Fibroblast of pulmonary artery (primary cell): ENCODE data around the gene PLXNA4.

ENCODE experiments used
- DNase-seq: peaks from one replicate; pipeline ENCODE4 v3.0.0-alpha.2; 2010; ENCODE audit warnings: low read depth
- H3K4me3 ChIP-seq: replicated peaks from 2 replicates; pipeline ENCODE4 v1.5.1; 2011; ENCODE audit warnings: low read depth, mild to moderate bottlenecking, control low read depth, low read length, moderate library complexity
- TF ChIP-seq, protein P1 (sequence below): IDR thresholded peaks from 2 replicates; pipeline ENCODE4 v1.5.1; 2011; ENCODE audit warnings: mild to moderate bottlenecking, control low read depth, low read length, inconsistent platforms; ENCODE audit errors: missing control alignments

PLXNA4 gene

DNA sequence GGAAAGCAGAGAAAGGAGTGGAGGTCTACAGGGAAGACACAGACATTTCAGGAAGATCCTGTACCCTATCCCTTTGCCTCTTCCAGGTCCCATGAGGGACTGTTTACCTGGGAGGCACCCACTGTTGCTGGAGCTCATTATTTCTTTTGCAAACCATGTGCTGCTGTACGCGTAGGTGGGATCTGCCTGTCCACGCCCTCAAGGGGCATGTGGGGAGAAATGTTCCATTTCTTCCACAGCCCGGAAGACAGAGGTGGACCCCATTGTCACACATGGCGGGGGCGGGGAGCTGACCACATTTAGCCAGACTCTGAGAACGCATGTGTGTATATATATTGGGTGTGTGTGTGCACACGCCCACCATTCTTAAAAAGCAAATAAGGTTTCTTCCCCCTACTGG lies 2.0 kb downstream of the PLXNA4 start:
- TF ChIP-seq, protein P1, sequence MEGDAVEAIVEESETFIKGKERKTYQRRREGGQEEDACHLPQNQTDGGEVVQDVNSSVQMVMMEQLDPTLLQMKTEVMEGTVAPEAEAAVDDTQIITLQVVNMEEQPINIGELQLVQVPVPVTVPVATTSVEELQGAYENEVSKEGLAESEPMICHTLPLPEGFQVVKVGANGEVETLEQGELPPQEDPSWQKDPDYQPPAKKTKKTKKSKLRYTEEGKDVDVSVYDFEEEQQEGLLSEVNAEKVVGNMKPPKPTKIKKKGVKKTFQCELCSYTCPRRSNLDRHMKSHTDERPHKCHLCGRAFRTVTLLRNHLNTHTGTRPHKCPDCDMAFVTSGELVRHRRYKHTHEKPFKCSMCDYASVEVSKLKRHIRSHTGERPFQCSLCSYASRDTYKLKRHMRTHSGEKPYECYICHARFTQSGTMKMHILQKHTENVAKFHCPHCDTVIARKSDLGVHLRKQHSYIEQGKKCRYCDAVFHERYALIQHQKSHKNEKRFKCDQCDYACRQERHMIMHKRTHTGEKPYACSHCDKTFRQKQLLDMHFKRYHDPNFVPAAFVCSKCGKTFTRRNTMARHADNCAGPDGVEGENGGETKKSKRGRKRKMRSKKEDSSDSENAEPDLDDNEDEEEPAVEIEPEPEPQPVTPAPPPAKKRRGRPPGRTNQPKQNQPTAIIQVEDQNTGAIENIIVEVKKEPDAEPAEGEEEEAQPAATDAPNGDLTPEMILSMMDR = no peak

DNA sequence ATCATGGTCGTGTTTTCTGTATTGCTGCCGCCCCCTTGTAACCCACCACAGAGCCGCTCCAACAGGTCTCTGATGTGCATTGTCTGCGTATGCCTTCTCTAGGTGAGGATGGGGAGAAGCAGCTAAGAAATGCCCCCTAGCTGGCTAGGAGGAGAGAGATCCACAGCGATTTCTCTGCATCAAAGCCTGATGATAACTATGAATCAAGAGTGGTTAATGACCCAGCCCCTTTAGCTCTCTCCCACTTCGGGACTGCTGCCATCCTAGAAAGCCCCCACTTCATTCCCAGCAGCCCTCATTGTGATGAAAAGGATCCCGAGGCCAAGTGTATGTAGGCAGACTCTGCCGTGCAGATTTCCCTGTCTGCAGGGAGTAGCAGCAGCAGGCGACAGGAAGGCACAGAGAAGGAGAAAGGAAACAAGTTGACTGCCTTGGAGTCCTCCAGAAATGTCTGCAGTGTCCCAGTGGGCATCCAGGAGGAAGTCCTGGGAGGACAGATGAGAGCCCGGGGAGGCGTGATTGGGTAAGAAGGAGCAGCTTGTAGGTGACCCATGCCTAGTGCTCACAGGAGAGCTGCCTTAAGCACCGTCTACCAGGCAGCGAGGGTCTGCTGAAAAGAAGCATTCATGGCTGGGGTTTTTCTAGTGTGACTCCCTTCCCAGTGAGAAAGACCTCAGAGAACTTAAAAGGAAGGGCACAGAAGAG lies 2.9 kb downstream of the PLXNA4 start:
- no peak overlapping the region for H3K4me3 ChIP-seq
- no peak for DNase-seq
- TF ChIP-seq, protein P1 = no peak

More for the DNA sequence above, 2.0 kb downstream of the PLXNA4 start:
- no peak overlapping the region for H3K4me3 ChIP-seq
- no peak for DNase-seq

DNA sequence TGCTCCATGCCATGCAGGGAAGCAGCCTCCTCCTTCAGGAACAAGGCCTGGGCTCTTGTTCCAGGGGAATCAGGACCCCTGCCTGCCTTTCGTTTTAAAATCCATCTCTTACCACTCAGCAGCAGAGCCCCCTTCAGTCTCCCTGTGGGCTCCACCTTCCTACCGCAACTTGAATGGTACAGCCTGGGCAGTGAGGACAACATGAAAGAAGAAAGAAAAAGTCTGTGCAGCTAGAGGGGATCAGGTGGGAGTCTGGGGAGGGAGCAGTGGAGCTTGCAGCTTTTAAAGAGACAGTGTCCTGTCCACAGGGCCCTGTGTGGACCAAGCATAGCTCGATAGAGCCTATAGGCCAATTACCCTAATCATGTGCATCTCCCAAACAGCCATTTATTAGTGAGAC lies 3.7 kb downstream of the PLXNA4 start:
- DNase-seq = no peak
- TF ChIP-seq, protein P1 = no peak
- H3K4me3 ChIP-seq = no peak overlapping the region

DNA sequence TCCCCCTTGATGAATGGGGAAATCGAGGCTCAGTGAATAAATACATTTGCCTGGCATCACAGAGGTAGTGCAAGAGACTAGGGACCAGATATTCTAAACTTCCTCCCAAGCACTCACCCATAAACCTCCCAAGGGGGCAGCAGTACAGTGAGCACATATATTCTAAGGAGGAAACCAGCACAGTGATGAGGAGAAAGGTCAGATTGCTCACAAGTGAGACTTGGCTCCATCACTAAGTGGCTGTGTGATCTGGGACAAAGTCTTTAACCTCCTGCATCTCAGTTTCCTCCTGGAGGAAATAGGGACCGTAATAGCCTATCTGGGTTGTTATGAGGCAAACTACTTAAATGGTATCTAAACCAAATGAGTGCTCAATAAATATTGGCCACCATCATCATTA lies 4.3 kb downstream of the PLXNA4 start:
- H3K4me3 ChIP-seq = no peak overlapping the region
- no peak for DNase-seq
- TF ChIP-seq, protein P1 = no peak

DNA sequence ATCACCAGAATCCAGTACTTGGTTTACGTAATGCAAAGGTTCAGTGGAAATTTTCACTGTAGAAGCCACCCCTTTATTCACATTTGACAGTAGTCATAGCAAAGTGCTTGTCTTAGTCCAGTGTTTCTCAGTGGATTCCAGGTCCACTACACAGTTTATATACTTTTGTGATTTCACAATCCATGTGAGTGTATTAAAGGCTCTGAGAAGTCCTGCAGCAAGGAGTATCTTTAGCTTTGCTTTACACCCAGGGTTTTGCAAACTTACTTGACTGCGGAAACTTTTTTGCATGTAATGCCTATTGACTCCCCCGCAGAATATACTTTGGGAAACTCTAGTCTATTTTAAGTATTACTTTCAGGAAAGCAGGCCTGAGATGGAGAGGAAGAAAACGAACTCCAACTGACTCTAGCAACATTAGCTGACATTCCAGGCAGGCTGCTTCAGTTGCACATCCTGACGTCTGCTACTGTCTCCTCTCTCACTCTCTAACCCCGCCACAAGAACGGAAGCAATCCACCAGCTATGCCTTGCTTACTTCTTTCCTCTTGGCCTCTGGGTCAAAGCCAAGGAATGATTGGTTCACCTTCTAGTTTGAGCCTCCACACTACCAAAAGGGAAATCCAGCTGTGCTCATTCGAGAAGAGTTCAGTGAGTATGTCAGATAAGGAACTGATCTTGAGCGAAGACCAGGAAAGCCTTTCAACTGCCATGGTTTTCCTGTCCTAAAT lies 6.2 kb downstream of the PLXNA4 start:
- no peak overlapping the region for H3K4me3 ChIP-seq
- no peak for DNase-seq
- TF ChIP-seq, protein P1 = no peak

DNA sequence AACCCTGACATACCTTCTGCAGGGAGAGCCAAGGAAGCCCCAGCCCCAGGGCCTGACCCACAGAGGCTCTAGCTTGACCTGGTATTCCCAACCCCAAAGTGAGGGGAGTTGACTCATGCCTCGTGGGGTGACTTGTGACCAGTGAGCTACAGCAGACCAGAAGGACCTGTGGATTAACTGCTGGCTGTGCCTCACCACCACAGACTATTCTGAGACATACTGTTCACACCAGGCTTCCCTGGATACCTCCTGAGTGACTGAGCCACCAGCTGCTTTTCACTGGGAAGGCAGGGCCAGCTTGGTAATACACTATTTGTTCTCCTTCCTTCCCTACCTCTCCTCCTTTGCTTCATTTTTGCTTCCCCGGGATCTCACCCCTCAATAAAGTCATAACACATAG lies 7.3 kb downstream of the PLXNA4 start:
- no peak overlapping the region for H3K4me3 ChIP-seq
- DNase-seq = no peak
- TF ChIP-seq, protein P1 = no peak

DNA sequence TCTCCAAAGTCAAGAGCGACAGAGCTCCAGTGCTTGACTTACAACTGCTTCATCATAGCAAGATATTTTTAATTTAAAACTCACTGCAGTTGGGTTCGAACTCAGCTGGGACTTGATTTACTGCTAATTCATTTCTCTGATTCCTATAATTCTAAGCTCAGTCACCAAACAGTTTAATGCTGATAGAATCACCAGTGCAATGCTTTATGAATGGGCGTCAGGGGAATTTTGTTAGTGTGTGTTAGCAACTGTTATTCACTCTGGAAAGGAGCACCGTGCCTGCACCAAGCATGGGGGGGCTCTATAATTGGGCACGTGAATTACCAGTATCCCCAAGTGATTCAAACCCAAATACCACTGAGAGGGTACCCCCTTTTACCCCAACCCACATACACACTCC lies 10.4 kb downstream of the PLXNA4 start:
- H3K4me3 ChIP-seq = no peak overlapping the region
- DNase-seq = no peak

More for the DNA sequence above, 10.4 kb downstream of the PLXNA4 start:
- TF ChIP-seq, protein P1 = no peak
